Naive thymus-derived CD4-positive, alpha-beta T cell (primary cell): Measurements from ENCODE around the gene TBC1D16. TPM values are rescaled to one million over a fixed set of nuclear protein-coding genes. Genes with fewer than 3 reads are reported as not detected.
A peak's percentile ranks its signal among the peaks of the same experiment; 100 is the strongest.

Experiments used
- ATAC-seq: fragments of 150-1000 bp; cut with Tn5 transposase; 2 replicates; pipeline ENCODE4 v1.10.0; 2021; ENCODE audit warnings: mild to moderate bottlenecking, moderate library complexity
- CTCF ChIA-PET: fragments of 350-600 bp; sonication (Branson Sonifier 250); formaldehyde crosslinking; loops from one replicate; lab custom pipeline; 2021; ENCODE audit warnings: antibody characterized with exemption; lab: Charles Lee
- POLR2A ChIA-PET: fragments of 350-600 bp; sonication (Branson Sonifier 250); formaldehyde crosslinking; loops from one replicate; lab custom pipeline; 2021; ENCODE audit warnings: antibody characterized with exemption, inconsistent platforms; lab: Charles Lee
- DNase-seq, 9 donors: peaks; one replicate each; pipeline versions ENCODE4 v3.0.0 to v3.0.0-alpha.2; 2020 to 2022; ENCODE audit warnings: mixed read lengths in 1 of 9
- H3K27ac ChIP-seq: one replicate; pipeline ENCODE4 v1.7.0; 2013; ENCODE audit warnings: mild to moderate bottlenecking, low read depth, low read length, moderate library complexity
- H3K27me3 ChIP-seq, 2 donors: one replicate each; pipeline ENCODE4 v1.7.0; 2013; ENCODE audit warnings: low read length in 2 of 2, mild to moderate bottlenecking in 2 of 2, moderate library complexity in 2 of 2; ENCODE audit not compliant: control insufficient read depth in 2 of 2, insufficient read depth in 2 of 2
- H3K36me3 ChIP-seq, 3 experiments: 1 replicate in 2 of 3; 2 replicates in 1 of 3; pipeline ENCODE4 v1.7.0; 2013; ENCODE audit warnings: low read length in 3 of 3, mild to moderate bottlenecking in 3 of 3, moderate library complexity in 1 of 3; ENCODE audit not compliant: insufficient read depth in 3 of 3, control insufficient read depth in 2 of 3
- H3K4me1 ChIP-seq, 2 donors: one replicate each; pipeline ENCODE4 v1.7.0; 2013; ENCODE audit warnings: low read length in 2 of 2, mild to moderate bottlenecking in 2 of 2, moderate library complexity in 1 of 2; ENCODE audit not compliant: control insufficient read depth in 2 of 2, insufficient read depth in 2 of 2
- H3K4me3 ChIP-seq: 2 replicates; pipeline ENCODE4 v1.7.0; 2013; ENCODE audit warnings: mild to moderate bottlenecking, low read length
- H3K9me3 ChIP-seq, 3 experiments: 1 replicate in 2 of 3; 2 replicates in 1 of 3; pipeline ENCODE4 v1.7.0; 2013; ENCODE audit warnings: low read length in 3 of 3; ENCODE audit not compliant: control insufficient read depth in 2 of 3
- H3K27ac Mint-ChIP-seq, 9 donors: one replicate each; pipeline ENCODE4 v1.8.0; 2020 to 2022; ENCODE audit warnings: mixed read lengths in 9 of 9, mild to moderate bottlenecking in 8 of 9, moderate library complexity in 5 of 9, inconsistent platforms in 2 of 9
- H3K27me3 Mint-ChIP-seq, 5 donors: one replicate each; pipeline ENCODE4 v1.8.0; 2021 to 2022; ENCODE audit warnings: mixed read lengths in 5 of 5, mild to moderate bottlenecking in 1 of 5
- H3K36me3 Mint-ChIP-seq, 5 donors: one replicate each; pipeline ENCODE4 v1.8.0; 2020 to 2022; ENCODE audit warnings: mixed read lengths in 5 of 5, mild to moderate bottlenecking in 3 of 5, inconsistent platforms in 1 of 5
- H3K4me1 Mint-ChIP-seq, 7 donors: one replicate each; pipeline ENCODE4 v1.8.0; 2020 to 2022; ENCODE audit warnings: mixed read lengths in 7 of 7, mild to moderate bottlenecking in 3 of 7, inconsistent platforms in 1 of 7
- H3K4me3 Mint-ChIP-seq, 10 donors: one replicate each; pipeline ENCODE4 v1.8.0; 2020 to 2022; ENCODE audit warnings: mild to moderate bottlenecking in 10 of 10, mixed read lengths in 10 of 10, moderate library complexity in 6 of 10, inconsistent platforms in 2 of 10
- H3K9me3 Mint-ChIP-seq, 11 donors: one replicate each; pipeline ENCODE4 v1.8.0; 2020 to 2022; ENCODE audit warnings: mixed read lengths in 11 of 11, mild to moderate bottlenecking in 4 of 11, inconsistent platforms in 1 of 11, moderate library complexity in 1 of 11
- intact Hi-C, 2 donors: fragments of 100-400 bp; cut with micrococcal nuclease; formaldehyde crosslinking; loops; one replicate each; pipeline ENCODE4 v1.15.1; 2023
- polyA plus RNA-seq, 2 donors: library from polyadenylated mRNA; unstranded; fragments of 300-500 nt; fragmentation: Illumina TruSeq; gene quantifications; one replicate each; pipeline ENCODE4 v1.2.3, GENCODE V29; 2021
- total RNA-seq, 6 experiments: library from RNA in 5 of 6; stranded (reverse) in 5 of 6; gene quantifications; 1 replicate in 5 of 6; 2 replicates in 1 of 6; pipeline ENCODE4 v1.2.3 and lab custom pipeline; 2021 to 2026

Gene TBC1D16
- total and polyA plus RNA-seq, 7 experiments from 2014 or later, result 0.44 to 2.5 (median 1.2) TPM

GRCh38 chr17:80010283-80010858, 25.3 kb downstream of the TBC1D16 start:
- no peak overlapping the region for H3K27ac Mint-ChIP-seq
- ChIA-PET POLR2A (no interaction called here), CTCF (interaction anchor here (0.6 to 1.1 kb wide), 3 partner anchors 11 to 264 kb away, joined by 3 read pairs; no protein-coding TSS in a partner anchor)
- Histone ChIP-seq H3K4me3 (no peak overlapping the region), H3K36me3 (no peaks in the 10 kb centered on the region), H3K27ac (no peak overlapping the region), H3K27me3 (no peaks in the 10 kb centered on the region), H3K4me1 (peaks cover 0 to 3% of the 10 kb centered on the region in 2 donors), H3K9me3 (no peaks in the 10 kb centered on the region)
- H3K4me1 Mint-ChIP-seq, result peaks cover 5 to 13% (median 8%) of the 10 kb centered on the region in 7 donors
- no peak for DNase-seq
- H3K4me3 Mint-ChIP-seq, result no peak overlapping the region
- peaks cover 0 to 5% (median 0%) of the 10 kb centered on the region in 11 donors for H3K9me3 Mint-ChIP-seq
- H3K36me3 Mint-ChIP-seq, result peaks cover 0 to 3% (median 0%) of the 10 kb centered on the region in 5 donors
- intact Hi-C loops, result no loop called here
- no peak for ATAC-seq
- H3K27me3 Mint-ChIP-seq, result no peaks in the 10 kb centered on the region

DNA sequence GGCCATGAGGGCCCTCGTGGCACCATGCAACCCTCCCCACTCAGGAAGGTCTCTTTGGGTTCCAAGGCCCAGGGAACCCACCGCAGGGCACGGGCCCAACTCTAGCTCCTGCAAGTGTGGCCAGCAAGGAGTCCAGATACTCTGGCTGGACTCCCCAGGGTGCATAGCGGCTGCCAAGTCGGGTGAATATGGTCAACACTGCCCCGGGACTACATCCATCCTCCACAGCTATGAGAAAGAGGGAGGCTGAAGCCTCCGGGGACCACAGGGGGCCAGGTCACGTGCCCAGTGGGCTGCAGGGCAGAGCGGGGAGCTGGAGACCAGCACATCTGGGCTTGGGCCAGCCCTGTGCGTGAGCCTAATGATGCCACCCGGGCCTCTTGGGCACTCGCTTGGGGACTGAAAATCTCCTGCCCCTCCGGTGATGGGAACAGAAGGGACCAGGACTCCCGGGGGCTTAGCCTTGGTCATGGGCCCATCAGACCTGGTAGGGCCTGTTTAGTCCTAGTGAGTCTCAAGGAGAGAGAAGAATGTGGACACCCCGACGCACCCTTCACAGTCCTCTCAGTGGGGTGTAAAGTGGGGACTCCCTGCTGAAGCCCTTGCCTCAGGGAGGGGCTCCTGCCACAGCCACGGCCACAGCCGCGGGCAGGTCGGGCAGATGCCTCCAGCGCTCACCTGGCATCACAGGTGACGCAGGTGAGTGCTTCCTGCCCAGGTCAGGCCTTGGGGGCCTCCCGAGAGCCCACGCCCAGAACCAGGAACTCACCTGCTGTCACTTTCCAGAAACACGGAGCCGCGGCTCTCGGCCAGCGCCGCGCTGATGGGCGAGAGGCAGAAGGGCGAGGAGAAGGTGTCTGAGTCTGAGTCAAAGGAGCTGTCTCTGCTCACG, 26.0 kb downstream of the TBC1D16 start:
- H3K27ac ChIP-seq, result no peak overlapping the region
- H3K27me3 Mint-ChIP-seq, result no peaks in the 10 kb centered on the region
- no peak overlapping the region for H3K4me3 ChIP-seq
- peaks cover 0 to 5% (median 0%) of the 10 kb centered on the region in 11 donors for H3K9me3 Mint-ChIP-seq
- no peaks in the 10 kb centered on the region for H3K36me3 ChIP-seq
- H3K9me3 ChIP-seq, result no peaks in the 10 kb centered on the region
- peaks cover 0 to 3% of the 10 kb centered on the region in 2 donors for H3K4me1 ChIP-seq
- H3K36me3 Mint-ChIP-seq, result peaks cover 0 to under 1% (median 0%) of the 10 kb centered on the region in 5 donors
- peaks cover 5 to 13% (median 8%) of the 10 kb centered on the region in 7 donors for H3K4me1 Mint-ChIP-seq
- intact Hi-C loops, result loop anchor here (2.0 to 5.0 kb wide), 4 partner anchors 17 to 243 kb away; partner anchors contain the start of gene TBC1D16 (in 1 of the 2)
- ChIA-PET POLR2A (interaction anchor here (1.0 kb wide), 1 partner anchor 92 kb away, joined by 3 read pairs; the partner anchor contains the start of gene GAA), CTCF (interaction anchor here (0.6 to 1.7 kb wide), 8 partner anchors 10 to 264 kb away, joined by 3 to 11 read pairs (median 4); no protein-coding TSS in a partner anchor)
- ATAC-seq, result no peak
- DNase-seq, result no peak
- no peak overlapping the region for H3K27ac Mint-ChIP-seq
- H3K27me3 ChIP-seq, result no peaks in the 10 kb centered on the region
- H3K4me3 Mint-ChIP-seq, result no peak overlapping the region

- peaks cover 0 to 3% of the 10 kb centered on the region in 2 donors for H3K4me1 ChIP-seq
- Mint-ChIP-seq H3K4me3 (no peak overlapping the region), H3K4me1 (peaks cover 5 to 13% (median 8%) of the 10 kb centered on the region in 7 donors), H3K9me3 (no peaks in the 10 kb centered on the region), H3K27me3 (no peaks in the 10 kb centered on the region), H3K36me3 (no peaks in the 10 kb centered on the region), H3K27ac (peak overlapping the region in 1 of 9 donors; percentile 20)
- H3K27me3 ChIP-seq, result no peaks in the 10 kb centered on the region
- POLR2A ChIA-PET, result interaction anchor here (0.8 to 1.0 kb wide), 3 partner anchors 15 to 93 kb away, joined by 3 to 4 read pairs (median 3); partner anchors contain the start of gene GAA
- no peak for DNase-seq
- no peaks in the 10 kb centered on the region for H3K9me3 ChIP-seq
- intact Hi-C loops, result loop anchor here (1.0 to 5.0 kb wide), 5 partner anchors 16 to 244 kb away; partner anchors contain the start of gene TBC1D16 (in 1 of the 2)
- H3K27ac ChIP-seq, result no peak overlapping the region
- CTCF ChIA-PET, result interaction anchor here (0.9 to 1.7 kb wide), 8 partner anchors 9 to 263 kb away, joined by 3 to 11 read pairs (median 4); no protein-coding TSS in a partner anchor
- no peak for ATAC-seq
- H3K36me3 ChIP-seq, result no peaks in the 10 kb centered on the region
- H3K4me3 ChIP-seq, result no peak overlapping the region
These were observed 26.8 kb downstream of the TBC1D16 start for GRCh38 chr17:80008848-80009247.

- H3K4me1 Mint-ChIP-seq, result peaks cover 5 to 13% (median 8%) of the 10 kb centered on the region in 7 donors
- POLR2A ChIA-PET, result interaction anchor here (0.8 to 1.0 kb wide), 3 partner anchors 15 to 93 kb away, joined by 3 to 4 read pairs (median 3); partner anchors contain the start of gene GAA
- DNase-seq (peak; percentile 30 to 82 (median 63)), ATAC-seq (peak; percentile 89)
- no peaks in the 10 kb centered on the region for H3K36me3 Mint-ChIP-seq
- H3K27me3 Mint-ChIP-seq, result no peaks in the 10 kb centered on the region
- intact Hi-C loops, result loop anchor here (1.0 to 5.0 kb wide), 5 partner anchors 16 to 245 kb away; partner anchors contain the start of gene TBC1D16 (in 1 of the 2)
- peak overlapping the region in 1 of 9 donors; percentile 20 for H3K27ac Mint-ChIP-seq
- H3K9me3 Mint-ChIP-seq, result no peaks in the 10 kb centered on the region
- no peak overlapping the region for H3K27ac ChIP-seq
- CTCF ChIA-PET, result interaction anchor here (0.8 to 1.7 kb wide), 11 partner anchors 9 to 263 kb away, joined by 3 to 11 read pairs (median 4); no protein-coding TSS in a partner anchor
- H3K4me3 Mint-ChIP-seq, result no peak overlapping the region
- H3K4me3 ChIP-seq, result no peak overlapping the region
- H3K27me3 ChIP-seq, result no peaks in the 10 kb centered on the region
- H3K9me3 ChIP-seq, result no peaks in the 10 kb centered on the region
- no peaks in the 10 kb centered on the region for H3K36me3 ChIP-seq
- H3K4me1 ChIP-seq, result peaks cover 0 to 3% of the 10 kb centered on the region in 2 donors
These were observed 27.3 kb downstream of the TBC1D16 start for GRCh38 chr17:80008383-80008840.

DNA sequence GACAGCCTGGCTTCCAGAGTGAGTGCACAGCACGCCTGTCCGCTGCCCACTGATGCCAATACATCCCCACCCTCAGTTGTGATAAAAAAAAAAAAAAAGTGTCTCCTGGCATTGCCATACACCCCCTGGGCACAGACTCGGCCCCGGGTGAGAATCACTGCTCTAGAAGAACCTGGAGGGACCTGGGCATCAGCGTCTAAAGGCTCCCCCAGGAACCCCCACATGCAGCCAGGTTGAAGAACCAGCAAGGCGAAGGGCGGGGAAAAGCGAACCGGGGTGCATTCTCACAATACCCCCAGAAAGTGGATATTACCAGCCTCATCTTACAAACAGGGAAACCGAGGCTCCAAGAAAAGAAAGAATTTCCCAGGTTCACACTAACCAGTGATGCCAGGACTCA, 27.7 kb downstream of the TBC1D16 start:
- Histone ChIP-seq H3K27me3 (no peaks in the 10 kb centered on the region), H3K9me3 (no peaks in the 10 kb centered on the region), H3K36me3 (no peaks in the 10 kb centered on the region), H3K27ac (no peak overlapping the region), H3K4me1 (peaks cover 0 to 3% of the 10 kb centered on the region in 2 donors), H3K4me3 (no peak overlapping the region)
- POLR2A ChIA-PET, result interaction anchor here (0.8 kb wide), 1 partner anchor 14 kb away, joined by 3 read pairs; no protein-coding TSS in a partner anchor
- intact Hi-C loops, result loop anchor here (1.0 to 5.0 kb wide), 5 partner anchors 15 to 245 kb away; partner anchors contain the start of gene TBC1D16 (in 1 of the 2)
- Mint-ChIP-seq H3K4me3 (no peak overlapping the region), H3K27ac (no peak overlapping the region), H3K9me3 (no peaks in the 10 kb centered on the region), H3K36me3 (no peaks in the 10 kb centered on the region), H3K4me1 (peaks cover 5 to 13% (median 8%) of the 10 kb centered on the region in 7 donors), H3K27me3 (no peaks in the 10 kb centered on the region)
- CTCF ChIA-PET, result interaction anchor here (0.5 to 1.7 kb wide), 10 partner anchors 8 to 220 kb away, joined by 3 to 11 read pairs (median 4); no protein-coding TSS in a partner anchor
- DNase-seq (no peak), ATAC-seq (no peak)
